Dendritic cell treated with granulocyte-macrophage colony-stimulating factor and Interleukin-4, amounts not matched to agents 40 ng/mL and 50 ng/mL, for 4 days (primary cell): ENCODE data around the gene LMBRD2.

Experiments used
- H3K27ac Mint-ChIP-seq: one replicate; pipeline ENCODE4 v1.8.0; 2022; ENCODE audit warnings: mild to moderate bottlenecking, mixed read lengths
- H3K27me3 Mint-ChIP-seq: one replicate; pipeline ENCODE4 v1.8.0; 2022; ENCODE audit warnings: mild to moderate bottlenecking, mixed read lengths
- H3K36me3 Mint-ChIP-seq: one replicate; pipeline ENCODE4 v1.8.0; 2022; ENCODE audit warnings: low read depth, mixed read lengths
- H3K4me1 Mint-ChIP-seq: one replicate; pipeline ENCODE4 v1.8.0; 2022; ENCODE audit warnings: low read depth, mixed read lengths
- H3K4me3 Mint-ChIP-seq: one replicate; pipeline ENCODE4 v1.8.0; 2022; ENCODE audit warnings: mild to moderate bottlenecking, moderate library complexity, mixed read lengths
- H3K9me3 Mint-ChIP-seq: one replicate; pipeline ENCODE4 v1.8.0; 2022; ENCODE audit warnings: mixed read lengths
- intact Hi-C: fragments of 100-400 bp; cut with micrococcal nuclease; formaldehyde crosslinking; loops from one replicate; pipeline ENCODE4 v1.15.0; 2022

Gene LMBRD2

GRCh38 chr5:36175043-36175442, 23.4 kb upstream of the LMBRD2 start:
- peaks cover 67% of the 10 kb centered on the region for H3K36me3 Mint-ChIP-seq
- intact Hi-C loops: loop anchor here (10.0 kb wide), 1 partner anchor 130 kb away; the partner anchor contains the start of gene RANBP3L
- no peaks in the 10 kb centered on the region for H3K4me1 Mint-ChIP-seq
- H3K27me3 Mint-ChIP-seq: no peaks in the 10 kb centered on the region
- H3K4me3 Mint-ChIP-seq: no peak overlapping the region
- H3K27ac Mint-ChIP-seq: no peak overlapping the region
- H3K9me3 Mint-ChIP-seq: no peaks in the 10 kb centered on the region

GRCh38 chr5:36174119-36174518, 22.4 kb upstream of the LMBRD2 start:
- Mint-ChIP-seq H3K27ac (no peak overlapping the region), H3K9me3 (no peaks in the 10 kb centered on the region), H3K4me1 (no peaks in the 10 kb centered on the region), H3K4me3 (no peak overlapping the region), H3K27me3 (no peaks in the 10 kb centered on the region), H3K36me3 (peaks cover 67% of the 10 kb centered on the region)
- intact Hi-C loops: loop anchor here (10.0 kb wide), 1 partner anchor 131 kb away; the partner anchor contains the start of gene RANBP3L

- H3K4me1 Mint-ChIP-seq: no peaks in the 10 kb centered on the region
- H3K36me3 Mint-ChIP-seq: peaks cover 69% of the 10 kb centered on the region
- H3K27ac Mint-ChIP-seq: no peak overlapping the region
- H3K4me3 Mint-ChIP-seq: no peak overlapping the region
- intact Hi-C loops: loop anchor here (10.0 kb wide), 1 partner anchor 131 kb away; the partner anchor contains the start of gene RANBP3L
- no peaks in the 10 kb centered on the region for H3K27me3 Mint-ChIP-seq
- H3K9me3 Mint-ChIP-seq: no peaks in the 10 kb centered on the region
These were observed 21.7 kb upstream of the LMBRD2 start for GRCh38 chr5:36173426-36173825.

- H3K9me3 Mint-ChIP-seq: no peaks in the 10 kb centered on the region
- H3K4me3 Mint-ChIP-seq: no peak overlapping the region
- no peak overlapping the region for H3K27ac Mint-ChIP-seq
- peaks cover 75% of the 10 kb centered on the region for H3K36me3 Mint-ChIP-seq
- intact Hi-C loops: loop anchor here (10.0 kb wide), 1 partner anchor 132 kb away; the partner anchor contains the start of gene RANBP3L
- no peaks in the 10 kb centered on the region for H3K4me1 Mint-ChIP-seq
- no peaks in the 10 kb centered on the region for H3K27me3 Mint-ChIP-seq
These were observed 20.9 kb upstream of the LMBRD2 start for GRCh38 chr5:36172599-36172998.

GRCh38 chr5:36170832-36171424, 19.2 kb upstream of the LMBRD2 start:
- intact Hi-C loops: loop anchor here (10.0 kb wide), 1 partner anchor 134 kb away; the partner anchor contains the start of gene RANBP3L

GRCh38 chr5:36168737-36169136, 17.1 kb upstream of the LMBRD2 start:
- Mint-ChIP-seq H3K27me3 (no peaks in the 10 kb centered on the region), H3K27ac (no peak overlapping the region), H3K9me3 (no peaks in the 10 kb centered on the region), H3K36me3 (peaks cover 84% of the 10 kb centered on the region), H3K4me3 (no peak overlapping the region), H3K4me1 (peaks cover 6% of the 10 kb centered on the region)
- intact Hi-C loops: no loop called here

More at GRCh38 chr5:36170832-36171424, 19.2 kb upstream of the LMBRD2 start:
- no peak overlapping the region for H3K4me3 Mint-ChIP-seq
- H3K4me1 Mint-ChIP-seq: peaks cover 6% of the 10 kb centered on the region
- H3K27me3 Mint-ChIP-seq: no peaks in the 10 kb centered on the region
- H3K9me3 Mint-ChIP-seq: no peaks in the 10 kb centered on the region
- H3K36me3 Mint-ChIP-seq: peaks cover 91% of the 10 kb centered on the region
- H3K27ac Mint-ChIP-seq: no peak overlapping the region

GRCh38 chr5:36164461-36164860, 12.8 kb upstream of the LMBRD2 start:
- no peak overlapping the region for H3K27ac Mint-ChIP-seq
- peaks cover 9% of the 10 kb centered on the region for H3K9me3 Mint-ChIP-seq
- H3K4me3 Mint-ChIP-seq: no peak overlapping the region
- H3K4me1 Mint-ChIP-seq: peaks cover 6% of the 10 kb centered on the region
- intact Hi-C loops: no loop called here
- peaks cover 88% of the 10 kb centered on the region for H3K36me3 Mint-ChIP-seq
- no peaks in the 10 kb centered on the region for H3K27me3 Mint-ChIP-seq

GRCh38 chr5:36162810-36163486, 11.3 kb upstream of the LMBRD2 start:
- Mint-ChIP-seq H3K4me3 (no peak overlapping the region), H3K36me3 (peaks cover 86% of the 10 kb centered on the region), H3K4me1 (peaks cover 15% of the 10 kb centered on the region), H3K27ac (no peak overlapping the region), H3K27me3 (no peaks in the 10 kb centered on the region), H3K9me3 (peaks cover 9% of the 10 kb centered on the region)
- intact Hi-C loops: no loop called here

- H3K4me1 Mint-ChIP-seq: peaks cover 26% of the 10 kb centered on the region
- peaks cover 9% of the 10 kb centered on the region for H3K9me3 Mint-ChIP-seq
- H3K36me3 Mint-ChIP-seq: peaks cover 74% of the 10 kb centered on the region
- intact Hi-C loops: no loop called here
- no peak overlapping the region for H3K27ac Mint-ChIP-seq
- no peaks in the 10 kb centered on the region for H3K27me3 Mint-ChIP-seq
- H3K4me3 Mint-ChIP-seq: no peak overlapping the region
These were observed 9.7 kb upstream of the LMBRD2 start for GRCh38 chr5:36161361-36161760.

GRCh38 chr5:36160617-36161016, 8.9 kb upstream of the LMBRD2 start:
- Mint-ChIP-seq H3K9me3 (peaks cover 9% of the 10 kb centered on the region), H3K4me1 (peaks cover 33% of the 10 kb centered on the region), H3K27ac (no peak overlapping the region), H3K36me3 (peaks cover 77% of the 10 kb centered on the region), H3K4me3 (no peak overlapping the region), H3K27me3 (no peaks in the 10 kb centered on the region)
- intact Hi-C loops: no loop called here

GRCh38 chr5:36158144-36158543, 6.5 kb upstream of the LMBRD2 start:
- no peak overlapping the region for H3K4me3 Mint-ChIP-seq
- no peak overlapping the region for H3K27ac Mint-ChIP-seq
- H3K27me3 Mint-ChIP-seq: no peaks in the 10 kb centered on the region
- peaks cover 9% of the 10 kb centered on the region for H3K9me3 Mint-ChIP-seq
- peaks cover 77% of the 10 kb centered on the region for H3K36me3 Mint-ChIP-seq
- intact Hi-C loops: loop anchor here (10.0 kb wide), 1 partner anchor 1233 kb away; the partner anchor contains the start of gene DNAJC21
- peaks cover 51% of the 10 kb centered on the region for H3K4me1 Mint-ChIP-seq

- H3K4me1 Mint-ChIP-seq: peaks cover 60% of the 10 kb centered on the region
- H3K36me3 Mint-ChIP-seq: peaks cover 71% of the 10 kb centered on the region
- intact Hi-C loops: loop anchor here (10.0 kb wide), 1 partner anchor 1232 kb away; the partner anchor contains the start of gene DNAJC21
- no peak overlapping the region for H3K27ac Mint-ChIP-seq
- H3K27me3 Mint-ChIP-seq: no peaks in the 10 kb centered on the region
- H3K9me3 Mint-ChIP-seq: no peaks in the 10 kb centered on the region
- H3K4me3 Mint-ChIP-seq: no peak overlapping the region
These were observed 4.9 kb upstream of the LMBRD2 start for GRCh38 chr5:36156619-36157018.

- Mint-ChIP-seq H3K4me3 (no peak overlapping the region), H3K27ac (no peak overlapping the region), H3K27me3 (no peaks in the 10 kb centered on the region), H3K4me1 (peaks cover 61% of the 10 kb centered on the region), H3K36me3 (peaks cover 71% of the 10 kb centered on the region), H3K9me3 (no peaks in the 10 kb centered on the region)
- intact Hi-C loops: loop anchor here (10.0 kb wide), 1 partner anchor 1231 kb away; the partner anchor contains the start of gene DNAJC21
These were observed 4.5 kb upstream of the LMBRD2 start for GRCh38 chr5:36156121-36156601.

- peaks cover 67% of the 10 kb centered on the region for H3K36me3 Mint-ChIP-seq
- H3K9me3 Mint-ChIP-seq: no peaks in the 10 kb centered on the region
- no peaks in the 10 kb centered on the region for H3K27me3 Mint-ChIP-seq
- intact Hi-C loops: loop anchor here (10.0 kb wide), 1 partner anchor 1230 kb away; the partner anchor contains the start of gene DNAJC21
- no peak overlapping the region for H3K27ac Mint-ChIP-seq
- H3K4me3 Mint-ChIP-seq: no peak overlapping the region
- peaks cover 69% of the 10 kb centered on the region for H3K4me1 Mint-ChIP-seq
These were observed 3.6 kb upstream of the LMBRD2 start for GRCh38 chr5:36155291-36155690.
